GM23338 (cell line): ENCODE results near the gene TOX2. TPM values are rescaled to one million over a fixed set of nuclear protein-coding genes. Genes with fewer than 3 reads are reported as not detected.

Experiments used
- ATAC-seq: fragments of 200-7000 bp; cut with Tn5 transposase; 3 replicates; pipeline ENCODE4 v1.9.1; 2020
- DNase-seq: peaks from one replicate; pipeline ENCODE4 v3.0.0-alpha.2; 2015; ENCODE audit warnings: low spot score
- H2AFZ ChIP-seq: fragments of 200-600 bp; sonication (generic); 2 replicates; pipeline ENCODE4 v1.8.0; 2016; ENCODE audit warnings: antibody characterized with exemption, mild to moderate bottlenecking, moderate library complexity
- H3F3A ChIP-seq: fragments of 200-600 bp; sonication (generic); replicated peaks from 2 replicates; pipeline ENCODE4 v1.8.0; 2017; ENCODE audit warnings: antibody characterized with exemption, mixed run types, low read depth
- H3K27ac ChIP-seq: fragments of 200-600 bp; sonication (generic); 2 replicates; pipeline ENCODE4 v1.6.1; 2016; ENCODE audit warnings: low read depth
- H3K27me3 ChIP-seq: fragments of 200-600 bp; sonication (generic); 2 replicates; pipeline ENCODE4 v1.8.0; 2016; ENCODE audit warnings: mild to moderate bottlenecking, mixed run types, moderate library complexity; ENCODE audit not compliant: insufficient read depth
- H3K36me3 ChIP-seq: fragments of 200-600 bp; sonication (generic); 2 replicates; pipeline ENCODE4 v1.8.0; 2016; ENCODE audit warnings: mild to moderate bottlenecking; ENCODE audit not compliant: insufficient read depth
- H3K4me1 ChIP-seq: fragments of 200-600 bp; sonication (generic); 2 replicates; pipeline ENCODE4 v1.8.0; 2016; ENCODE audit warnings: mild to moderate bottlenecking, moderate library complexity; ENCODE audit not compliant: insufficient read depth
- H3K4me2 ChIP-seq: fragments of 200-600 bp; sonication (generic); 2 replicates; pipeline ENCODE4 v1.7.1; 2017; ENCODE audit warnings: mixed run types
- H3K4me3 ChIP-seq: fragments of 200-600 bp; sonication (generic); 2 replicates; pipeline ENCODE4 v1.6.1; 2016; ENCODE audit warnings: mixed run types
- H3K79me2 ChIP-seq: fragments of 200-600 bp; sonication (generic); replicated peaks from 2 replicates; pipeline ENCODE4 v1.8.0; 2017; ENCODE audit warnings: mild to moderate bottlenecking; ENCODE audit not compliant: insufficient read depth
- H3K9me2 ChIP-seq: fragments of 200-600 bp; sonication (generic); 2 replicates; pipeline ENCODE4 v1.8.0; 2017; ENCODE audit not compliant: insufficient read depth
- H4K20me1 ChIP-seq: fragments of 200-600 bp; sonication (generic); replicated peaks from 2 replicates; pipeline ENCODE4 v1.8.0; 2017; ENCODE audit warnings: mild to moderate bottlenecking; ENCODE audit not compliant: insufficient read depth
- H3K27ac Mint-ChIP-seq: 2 replicates; pipeline ENCODE4 v1.8.0; 2020; ENCODE audit warnings: inconsistent platforms, mild to moderate bottlenecking, moderate library complexity, mixed read lengths
- H3K27me3 Mint-ChIP-seq: 3 replicates; pipeline ENCODE4 v1.8.0; 2022; ENCODE audit warnings: low read depth, mild to moderate bottlenecking, moderate library complexity, mixed read lengths, inconsistent platforms; ENCODE audit not compliant: insufficient read depth, poor library complexity
- H3K36me3 Mint-ChIP-seq: 3 replicates; pipeline ENCODE4 v1.8.0; 2021; ENCODE audit warnings: low read depth, mild to moderate bottlenecking, inconsistent platforms, moderate library complexity, mixed read lengths
- H3K4me1 Mint-ChIP-seq: 3 replicates; pipeline ENCODE4 v1.8.0; 2020; ENCODE audit warnings: mild to moderate bottlenecking, inconsistent platforms, mixed read lengths
- H3K4me3 Mint-ChIP-seq: 3 replicates; pipeline ENCODE4 v1.8.0; 2021; ENCODE audit warnings: moderate library complexity, mild to moderate bottlenecking, inconsistent platforms, mixed read lengths
- H3K9me3 Mint-ChIP-seq: 3 replicates; pipeline ENCODE4 v1.8.0; 2020; ENCODE audit warnings: moderate library complexity, mild to moderate bottlenecking, inconsistent platforms, mixed read lengths
- CREB1 ChIP-seq: fragments of 250-450 bp; sonication (Bioruptor Pico); IDR thresholded peaks from 2 replicates; pipeline ENCODE4 v1.5.0; 2020; ENCODE audit warnings: low read depth, mild to moderate bottlenecking, moderate library complexity
- EZH2 ChIP-seq: fragments of 200-600 bp; sonication (generic); IDR thresholded peaks from one replicate; pipeline ENCODE4 v1.8.0; 2017; ENCODE audit warnings: antibody characterized with exemption, mild to moderate bottlenecking, low read depth; ENCODE audit not compliant: unreplicated experiment
- NANOG ChIP-seq: IDR thresholded peaks from 2 replicates; pipeline ENCODE4 v1.6.1; 2016; ENCODE audit warnings: antibody characterized with exemption, borderline replicate concordance
- POLR2AphosphoS5 ChIP-seq: IDR thresholded peaks from 2 replicates; pipeline ENCODE4 v1.6.1; 2016; ENCODE audit warnings: antibody characterized with exemption, low read depth
- STAT1 ChIP-seq: IDR thresholded peaks from one replicate; pipeline ENCODE4 v1.6.1; 2016; ENCODE audit warnings: antibody characterized with exemption; ENCODE audit not compliant: unreplicated experiment
- ZNF114 ChIP-seq: fragments of 250-450 bp; sonication (Bioruptor Pico); IDR thresholded peaks from 2 replicates; pipeline ENCODE4 v1.5.0; 2020; ENCODE audit warnings: mild to moderate bottlenecking, moderate library complexity
- ZNF331 ChIP-seq: fragments of 250-450 bp; sonication (Bioruptor Pico); IDR thresholded peaks from 2 replicates; pipeline ENCODE4 v1.5.0; 2020; ENCODE audit warnings: low read depth, mild to moderate bottlenecking, moderate library complexity
- polyA plus RNA-seq: library from polyadenylated mRNA; unstranded; fragments of >200 nt; fragmentation: Nextera tagmentation; extraction: Ambion mirVana; gene quantifications from 2 replicates; pipeline ENCODE4 v1.2.1, GENCODE V29; 2016
- total RNA-seq: library from RNA; depleted of rRNA; stranded (reverse); fragments of >200 nt; shearing (Covaris generic); gene quantifications from 2 replicates; pipeline ENCODE4 v1.2.3, GENCODE V29; 2014
- TF ChIP-seq, protein P1 (sequence below): IDR thresholded peaks from one replicate; pipeline ENCODE4 v1.6.1; 2018; ENCODE audit warnings: antibody characterized with exemption; ENCODE audit not compliant: unreplicated experiment
- TF ChIP-seq, protein P2 (sequence below): IDR thresholded peaks from 2 replicates; pipeline ENCODE4 v1.6.1; 2016; ENCODE audit warnings: antibody characterized with exemption

The TOX2 gene
- total and polyA plus RNA-seq, 2 experiments from 2014 or later: 1.4 to 1.5 TPM

DNA sequence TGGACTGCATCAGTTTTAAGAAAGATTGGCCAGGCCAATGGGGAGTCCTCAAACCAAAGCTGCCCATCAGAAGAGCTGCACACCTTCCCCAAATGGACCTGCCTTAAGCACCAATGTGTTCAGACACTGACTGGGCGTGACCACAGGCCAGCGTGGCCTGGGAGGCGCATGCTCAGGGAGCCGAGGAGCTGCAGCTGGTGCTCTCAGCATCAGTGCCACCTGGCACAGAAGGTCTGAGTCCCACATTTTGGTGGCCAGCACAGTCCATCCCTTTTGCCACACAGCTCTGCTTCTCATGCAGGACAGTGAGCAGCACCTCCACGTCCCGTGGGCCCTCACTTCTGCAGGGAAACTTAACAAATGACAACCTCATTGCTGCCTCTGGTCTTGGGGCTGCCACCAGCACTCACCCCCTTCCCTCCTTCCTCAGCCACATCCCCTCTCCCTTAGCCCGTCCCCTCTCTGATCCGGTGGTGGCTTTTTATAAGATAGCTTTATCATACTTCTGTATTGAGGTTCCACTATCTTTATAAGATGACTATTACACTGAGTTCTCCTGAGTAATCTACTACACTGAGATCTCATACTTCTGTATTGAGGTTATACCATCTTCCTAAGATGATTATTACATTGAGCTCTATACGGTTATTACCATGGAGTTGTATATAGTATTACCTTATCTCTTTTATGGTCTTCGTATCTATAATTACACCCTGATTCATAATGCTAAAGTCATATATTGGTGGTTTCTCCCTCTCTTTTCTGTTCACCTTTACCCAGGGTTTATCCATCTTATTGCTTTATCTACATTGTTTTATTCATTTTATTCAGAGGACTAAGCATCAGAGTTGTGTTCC, 109.1 kb downstream of the TOX2 start (continued):
- TF ChIP-seq, protein P1, sequence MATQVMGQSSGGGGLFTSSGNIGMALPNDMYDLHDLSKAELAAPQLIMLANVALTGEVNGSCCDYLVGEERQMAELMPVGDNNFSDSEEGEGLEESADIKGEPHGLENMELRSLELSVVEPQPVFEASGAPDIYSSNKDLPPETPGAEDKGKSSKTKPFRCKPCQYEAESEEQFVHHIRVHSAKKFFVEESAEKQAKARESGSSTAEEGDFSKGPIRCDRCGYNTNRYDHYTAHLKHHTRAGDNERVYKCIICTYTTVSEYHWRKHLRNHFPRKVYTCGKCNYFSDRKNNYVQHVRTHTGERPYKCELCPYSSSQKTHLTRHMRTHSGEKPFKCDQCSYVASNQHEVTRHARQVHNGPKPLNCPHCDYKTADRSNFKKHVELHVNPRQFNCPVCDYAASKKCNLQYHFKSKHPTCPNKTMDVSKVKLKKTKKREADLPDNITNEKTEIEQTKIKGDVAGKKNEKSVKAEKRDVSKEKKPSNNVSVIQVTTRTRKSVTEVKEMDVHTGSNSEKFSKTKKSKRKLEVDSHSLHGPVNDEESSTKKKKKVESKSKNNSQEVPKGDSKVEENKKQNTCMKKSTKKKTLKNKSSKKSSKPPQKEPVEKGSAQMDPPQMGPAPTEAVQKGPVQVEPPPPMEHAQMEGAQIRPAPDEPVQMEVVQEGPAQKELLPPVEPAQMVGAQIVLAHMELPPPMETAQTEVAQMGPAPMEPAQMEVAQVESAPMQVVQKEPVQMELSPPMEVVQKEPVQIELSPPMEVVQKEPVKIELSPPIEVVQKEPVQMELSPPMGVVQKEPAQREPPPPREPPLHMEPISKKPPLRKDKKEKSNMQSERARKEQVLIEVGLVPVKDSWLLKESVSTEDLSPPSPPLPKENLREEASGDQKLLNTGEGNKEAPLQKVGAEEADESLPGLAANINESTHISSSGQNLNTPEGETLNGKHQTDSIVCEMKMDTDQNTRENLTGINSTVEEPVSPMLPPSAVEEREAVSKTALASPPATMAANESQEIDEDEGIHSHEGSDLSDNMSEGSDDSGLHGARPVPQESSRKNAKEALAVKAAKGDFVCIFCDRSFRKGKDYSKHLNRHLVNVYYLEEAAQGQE: no peak
- no peak for TF ChIP-seq ZNF114 (CRISPR knock-in tag)
- no peak for TF ChIP-seq NANOG
- TF ChIP-seq, protein P2, sequence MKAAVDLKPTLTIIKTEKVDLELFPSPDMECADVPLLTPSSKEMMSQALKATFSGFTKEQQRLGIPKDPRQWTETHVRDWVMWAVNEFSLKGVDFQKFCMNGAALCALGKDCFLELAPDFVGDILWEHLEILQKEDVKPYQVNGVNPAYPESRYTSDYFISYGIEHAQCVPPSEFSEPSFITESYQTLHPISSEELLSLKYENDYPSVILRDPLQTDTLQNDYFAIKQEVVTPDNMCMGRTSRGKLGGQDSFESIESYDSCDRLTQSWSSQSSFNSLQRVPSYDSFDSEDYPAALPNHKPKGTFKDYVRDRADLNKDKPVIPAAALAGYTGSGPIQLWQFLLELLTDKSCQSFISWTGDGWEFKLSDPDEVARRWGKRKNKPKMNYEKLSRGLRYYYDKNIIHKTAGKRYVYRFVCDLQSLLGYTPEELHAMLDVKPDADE: no peak
- TF ChIP-seq POLR2AphosphoS5: no peak
- no peak for TF ChIP-seq ZNF331 (CRISPR knock-in tag)
- TF ChIP-seq EZH2: no peak
- no peak for TF ChIP-seq STAT1
- no peak for TF ChIP-seq CREB1 (CRISPR knock-in tag)

DNA sequence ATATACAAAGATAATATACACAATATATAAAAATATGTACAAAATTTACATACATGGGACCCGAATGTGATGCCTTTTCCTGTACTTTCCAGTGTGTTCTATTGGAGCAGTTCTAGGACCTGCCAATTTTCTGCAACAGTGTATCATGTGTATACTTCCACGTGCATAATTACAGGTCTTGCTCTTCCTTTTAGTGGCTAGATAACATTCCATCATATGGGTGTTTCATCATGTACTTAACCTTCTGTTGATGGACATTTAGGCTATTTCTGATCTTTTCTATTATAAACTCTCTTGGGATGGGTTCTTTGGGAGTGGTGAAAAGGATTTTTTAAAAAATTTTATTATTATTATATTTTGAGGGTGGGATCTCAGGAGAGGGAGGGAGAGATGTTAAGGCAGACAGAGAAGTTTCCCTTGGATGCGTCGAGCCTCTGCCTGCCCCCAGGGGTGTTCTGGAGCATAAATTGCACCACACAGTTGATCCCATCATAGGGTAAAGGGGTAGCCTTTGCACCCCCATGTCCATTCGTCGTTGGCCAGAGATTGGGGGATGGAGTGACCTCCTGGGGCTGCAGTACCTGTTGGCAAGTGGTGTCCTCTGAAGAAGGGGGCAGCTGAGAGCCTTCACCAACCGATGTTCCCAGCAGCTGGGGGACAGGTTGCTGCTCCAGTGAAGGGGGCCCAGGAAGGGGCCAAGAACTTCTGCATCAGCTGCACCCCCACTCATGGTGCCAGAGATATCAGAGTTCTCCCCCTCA, 110.3 kb downstream of the TOX2 start:
- Mint-ChIP-seq H3K27ac (no peak overlapping the region), H3K4me3 (no peak overlapping the region), H3K9me3 (no peaks in the 10 kb centered on the region), H3K4me1 (peaks cover 10% of the 10 kb centered on the region), H3K27me3 (peaks cover 15% of the 10 kb centered on the region), H3K36me3 (no peaks in the 10 kb centered on the region; the same call in 2 of the 3 replicates)
- Histone ChIP-seq H3F3A (no peaks in the 10 kb centered on the region), H3K36me3 (no peaks in the 10 kb centered on the region), H3K4me2 (no peak overlapping the region), H3K4me1 (no peaks in the 10 kb centered on the region; the same call in 1 of the 2 replicates), H3K27me3 (no peaks in the 10 kb centered on the region), H2AFZ (no peak overlapping the region), H3K4me3 (no peak overlapping the region), H3K9me2 (no peaks in the 10 kb centered on the region), H4K20me1 (no peaks in the 10 kb centered on the region), H3K27ac (no peak overlapping the region), H3K79me2 (no peaks in the 10 kb centered on the region)
- no peak for ATAC-seq
- DNase-seq: no peak
- TF ChIP-seq EZH2 (no peak), NANOG (no peak), CREB1 (CRISPR knock-in tag) (no peak)
- TF ChIP-seq, protein P1: no peak
